Adipocyte (in vitro differentiated cells): ENCODE results near the gene WSB1.

Experiments
- DNase-seq: peaks from one replicate; pipeline ENCODE4 v3.0.0-alpha.2; 2015; ENCODE audit warnings: low read depth
- H3K27me3 ChIP-seq: replicated peaks from 2 replicates; pipeline ENCODE4 v1.7.0; 2013; ENCODE audit warnings: mild to moderate bottlenecking, low read length, moderate library complexity; ENCODE audit not compliant: control insufficient read depth, insufficient read depth
- H3K36me3 ChIP-seq: 2 replicates; pipeline ENCODE4 v1.7.0; 2013; ENCODE audit warnings: low read length, mild to moderate bottlenecking, moderate library complexity; ENCODE audit not compliant: control insufficient read depth, insufficient read depth, severe bottlenecking
- H3K4me1 ChIP-seq: 2 replicates; pipeline ENCODE4 v1.7.0; 2013; ENCODE audit warnings: mild to moderate bottlenecking, low read length, moderate library complexity; ENCODE audit not compliant: control insufficient read depth, insufficient read depth
- H3K4me3 ChIP-seq: 2 replicates; pipeline ENCODE4 v1.7.0; 2013; ENCODE audit warnings: mild to moderate bottlenecking, low read length, moderate library complexity
- H3K9ac ChIP-seq: 2 replicates; pipeline ENCODE4 v1.7.0; 2013; ENCODE audit warnings: mild to moderate bottlenecking, low read length, moderate library complexity
- H3K9me3 ChIP-seq: 2 replicates; pipeline ENCODE4 v1.7.0; 2013; ENCODE audit warnings: mild to moderate bottlenecking, low read length, moderate library complexity; ENCODE audit not compliant: control insufficient read depth

The WSB1 gene

DNA sequence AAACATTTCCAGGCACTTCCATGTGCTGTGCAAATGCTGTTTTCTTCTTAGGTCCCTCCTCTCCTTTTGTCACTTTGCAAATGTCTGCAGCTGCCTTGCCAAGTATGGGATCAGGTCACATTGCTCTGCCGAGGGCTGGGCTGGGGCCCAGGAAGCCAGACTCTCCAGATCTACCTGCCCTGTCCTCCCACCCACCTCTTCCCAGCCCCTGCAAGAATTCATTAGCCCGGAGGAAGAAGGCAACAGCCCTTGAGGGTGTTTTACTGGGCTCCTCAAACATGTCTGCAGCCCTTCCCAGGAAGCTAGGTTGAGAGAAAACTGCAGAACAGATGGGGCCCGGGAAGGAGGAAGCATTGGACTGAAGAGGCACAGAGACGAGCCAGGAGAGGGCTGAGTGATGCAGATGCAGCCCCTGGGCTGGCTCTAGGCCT is 47.1 kb downstream of the WSB1 start:
- no peaks in the 10 kb centered on the region for H3K36me3 ChIP-seq

DNA sequence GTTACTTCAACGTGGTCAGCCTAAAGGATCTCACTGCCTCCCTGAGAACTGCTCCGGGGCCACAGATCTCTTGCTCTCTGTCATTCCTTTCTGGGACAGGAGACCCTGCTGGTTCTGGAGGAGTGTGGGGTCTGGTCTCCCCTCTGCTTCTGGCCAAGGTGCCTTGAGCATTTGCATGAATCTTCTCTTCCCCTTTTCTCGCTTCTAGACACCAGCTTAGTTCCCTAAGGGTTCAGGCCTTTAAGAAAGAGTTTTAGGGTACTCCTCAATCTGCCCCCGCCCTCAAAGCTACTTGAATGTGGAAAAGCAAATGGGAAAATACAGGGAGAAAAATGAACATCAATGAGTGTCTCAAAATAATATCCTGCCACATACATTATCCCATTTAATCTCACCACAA is 48.1 kb downstream of the WSB1 start:
- no peak for DNase-seq
- H3K9me3 ChIP-seq = no peaks in the 10 kb centered on the region
- no peak overlapping the region for H3K9ac ChIP-seq
- no peaks in the 10 kb centered on the region for H3K27me3 ChIP-seq
- no peaks in the 10 kb centered on the region for H3K36me3 ChIP-seq
- no peak overlapping the region for H3K4me3 ChIP-seq
- peaks cover 6% of the 10 kb centered on the region for H3K4me1 ChIP-seq

More for the DNA sequence above, 47.1 kb downstream of the WSB1 start:
- H3K9ac ChIP-seq = no peak overlapping the region
- peaks cover 6% of the 10 kb centered on the region for H3K4me1 ChIP-seq
- H3K27me3 ChIP-seq = no peaks in the 10 kb centered on the region
- no peaks in the 10 kb centered on the region for H3K9me3 ChIP-seq
- H3K4me3 ChIP-seq = no peak overlapping the region
- DNase-seq = no peak

DNA sequence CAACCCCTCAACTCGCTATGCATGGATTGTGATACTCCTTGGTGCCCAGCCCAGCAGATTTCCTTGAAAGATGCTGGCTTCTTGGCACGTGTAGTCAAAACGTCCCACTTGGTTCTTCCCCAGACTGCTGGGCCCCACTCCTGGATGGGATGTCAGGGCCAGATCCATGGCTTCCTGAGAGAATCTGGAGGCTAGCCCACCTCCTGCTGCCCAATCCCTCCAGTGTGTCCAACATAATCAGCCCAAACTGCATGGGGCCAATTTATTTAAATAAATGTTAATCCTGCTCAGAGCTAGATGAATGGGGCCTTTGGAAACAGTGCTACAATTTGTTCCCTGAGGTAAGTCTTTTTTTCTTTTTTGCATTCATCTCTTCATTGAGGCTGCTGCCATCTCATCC is 49.4 kb downstream of the WSB1 start:
- Histone ChIP-seq H3K4me3 (no peak overlapping the region), H3K36me3 (no peaks in the 10 kb centered on the region), H3K9ac (no peak overlapping the region), H3K9me3 (no peaks in the 10 kb centered on the region), H3K27me3 (no peaks in the 10 kb centered on the region), H3K4me1 (peaks cover 6% of the 10 kb centered on the region)
- no peak for DNase-seq

DNA sequence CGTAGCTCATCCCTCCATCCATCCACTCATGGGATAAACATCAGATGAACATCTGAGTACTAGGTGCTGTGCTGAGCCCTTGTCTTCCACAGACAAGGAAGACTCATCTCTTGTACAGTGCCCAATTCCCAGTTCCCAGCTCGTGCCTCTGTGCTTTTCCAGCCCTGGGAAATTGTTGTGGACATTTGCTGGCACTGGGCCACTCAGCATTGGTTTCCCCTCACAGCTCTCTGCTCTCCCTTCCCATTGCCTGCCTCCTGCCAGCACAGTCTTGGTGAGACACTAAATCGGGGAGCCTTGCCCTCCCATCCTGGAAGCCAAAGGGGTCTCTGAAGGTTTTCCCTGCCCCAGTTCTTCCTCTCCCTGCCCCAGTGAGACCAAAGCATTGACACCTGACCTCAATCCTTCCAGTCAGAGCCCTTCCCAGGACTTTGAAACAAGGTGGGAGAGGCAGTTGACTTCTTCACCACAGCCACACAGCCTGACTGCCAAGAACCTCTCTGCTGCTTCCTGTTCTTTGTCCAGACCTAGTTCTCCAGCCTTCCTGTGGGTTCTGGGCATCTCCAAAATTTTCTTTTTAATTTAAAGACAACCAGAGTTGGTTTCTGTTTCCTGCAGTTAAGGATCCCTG is 50.2 kb downstream of the WSB1 start:
- Histone ChIP-seq H3K4me1 (peaks cover 6% of the 10 kb centered on the region), H3K9ac (no peak overlapping the region), H3K4me3 (no peak overlapping the region), H3K9me3 (no peaks in the 10 kb centered on the region), H3K27me3 (no peaks in the 10 kb centered on the region), H3K36me3 (no peaks in the 10 kb centered on the region)
- DNase-seq = no peak

DNA sequence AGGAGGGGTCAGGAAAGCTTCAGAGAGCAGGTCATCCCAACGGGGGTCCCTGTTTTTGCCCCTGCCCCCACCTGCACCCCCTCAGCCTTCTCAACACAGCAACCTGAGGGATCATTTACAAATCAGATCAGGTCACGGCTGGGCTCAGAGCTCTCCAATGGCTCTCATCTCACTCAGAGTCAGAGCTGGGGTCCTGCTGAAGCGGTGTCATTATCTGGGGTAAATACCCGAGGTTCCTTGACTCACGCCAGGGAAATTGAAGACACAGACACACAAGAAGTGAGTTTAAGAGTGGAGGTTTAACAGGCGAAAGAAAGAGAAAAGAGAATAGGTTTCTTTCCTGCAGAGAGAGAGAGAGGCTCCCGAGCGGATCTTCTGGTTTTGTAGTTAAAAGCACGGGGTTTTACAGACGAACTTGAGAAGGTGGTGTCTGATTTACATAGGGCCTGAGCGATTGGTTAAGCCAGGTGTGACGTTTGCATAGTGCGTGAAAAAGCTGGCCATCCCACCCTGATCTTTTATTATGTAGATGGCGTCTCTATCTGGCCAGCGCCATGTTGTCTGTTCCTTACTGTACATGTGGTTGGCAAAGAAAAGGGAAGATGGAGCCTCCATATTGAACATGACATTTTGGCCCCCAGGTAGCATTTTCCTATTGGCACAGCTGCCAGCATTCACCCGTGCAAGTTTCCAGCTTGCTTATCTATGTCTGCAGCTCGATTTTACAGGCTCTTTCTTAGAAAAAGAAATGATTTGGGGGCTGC is 51.4 kb downstream of the WSB1 start:
- no peaks in the 10 kb centered on the region for H3K27me3 ChIP-seq
- no peaks in the 10 kb centered on the region for H3K9me3 ChIP-seq
- H3K4me3 ChIP-seq = no peak overlapping the region
- DNase-seq = no peak
- H3K4me1 ChIP-seq = peaks cover 6% of the 10 kb centered on the region
- H3K36me3 ChIP-seq = no peaks in the 10 kb centered on the region
- no peak overlapping the region for H3K9ac ChIP-seq

DNA sequence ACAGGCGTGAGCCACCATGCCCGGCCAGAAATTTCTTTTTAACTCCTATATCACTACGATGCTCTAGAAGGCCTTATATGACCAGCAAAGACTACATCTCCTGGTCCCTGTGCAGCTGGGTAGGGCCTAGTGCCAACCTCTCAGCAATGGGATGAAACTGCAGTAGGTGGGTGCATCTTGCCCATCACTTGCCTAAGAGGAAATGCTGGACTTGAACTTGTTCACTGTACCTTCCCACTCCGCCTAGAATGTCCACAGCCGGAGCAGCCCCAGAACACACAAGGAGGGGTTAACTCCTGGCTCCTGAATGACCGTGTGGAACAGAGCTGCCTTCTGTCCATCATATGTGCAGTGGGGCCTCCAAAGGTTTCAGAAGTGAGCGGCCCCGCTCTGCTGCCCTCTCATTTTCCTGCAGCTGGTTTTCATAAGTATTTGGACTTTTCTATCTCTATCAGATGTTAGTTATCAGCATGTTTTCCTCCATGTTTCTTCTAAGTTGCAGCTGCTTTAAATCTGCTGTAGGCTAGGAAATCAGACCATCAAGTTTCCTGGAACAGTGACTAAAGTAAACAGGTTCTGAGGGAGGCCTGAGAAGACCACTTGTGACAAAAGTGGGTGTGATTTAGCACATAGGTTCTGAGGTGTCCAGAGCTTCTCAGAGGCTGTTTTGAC is 52.5 kb downstream of the WSB1 start:
- no peak overlapping the region for H3K4me3 ChIP-seq
- no peaks in the 10 kb centered on the region for H3K9me3 ChIP-seq
- no peak overlapping the region for H3K9ac ChIP-seq
- H3K4me1 ChIP-seq = no peaks in the 10 kb centered on the region
- peak; percentile 17 for DNase-seq
- no peaks in the 10 kb centered on the region for H3K27me3 ChIP-seq
- no peaks in the 10 kb centered on the region for H3K36me3 ChIP-seq

- Histone ChIP-seq H3K27me3 (no peaks in the 10 kb centered on the region), H3K4me3 (no peak overlapping the region), H3K9me3 (no peaks in the 10 kb centered on the region), H3K9ac (no peak overlapping the region), H3K36me3 (no peaks in the 10 kb centered on the region), H3K4me1 (peaks cover 4% of the 10 kb centered on the region)
- no peak for DNase-seq
Measured at GRCh38 chr17:27348196-27348595, 54.3 kb downstream of the WSB1 start.

DNA sequence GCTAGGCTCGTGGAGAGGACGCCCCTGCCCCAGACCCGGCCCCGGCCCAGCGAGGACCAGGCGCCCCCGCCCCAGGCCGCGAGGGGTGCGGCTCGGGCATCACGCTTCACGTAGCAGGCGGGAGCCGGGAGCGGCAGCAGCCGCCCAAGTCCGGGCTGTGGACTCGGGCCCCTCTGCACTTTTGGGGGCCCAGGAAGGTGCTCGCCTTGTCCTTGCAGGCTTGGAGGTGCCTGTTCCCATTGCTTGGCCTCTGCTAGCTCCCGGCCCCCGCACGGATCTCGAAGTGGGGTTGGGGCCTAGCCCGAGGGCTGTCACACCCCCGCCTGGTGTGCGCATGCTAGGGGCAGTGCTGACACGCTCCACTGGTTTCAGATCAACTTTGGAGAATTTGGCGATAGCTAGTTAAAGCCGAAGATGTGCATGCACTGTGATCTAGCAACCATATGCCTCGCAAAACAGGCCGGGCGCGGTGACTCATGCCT is 55.7 kb downstream of the WSB1 start:
- H3K4me3 ChIP-seq = no peak overlapping the region
- DNase-seq = peak; percentile 70
- no peaks in the 10 kb centered on the region for H3K27me3 ChIP-seq

GRCh38 chr17:27351759-27352158 is 57.8 kb downstream of the WSB1 start:
- peak; percentile 61 for DNase-seq
- Histone ChIP-seq H3K4me1 (peaks cover 10% of the 10 kb centered on the region), H3K9ac (no peak overlapping the region), H3K36me3 (no peaks in the 10 kb centered on the region), H3K9me3 (no peaks in the 10 kb centered on the region), H3K27me3 (no peaks in the 10 kb centered on the region), H3K4me3 (no peak overlapping the region)

More for the DNA sequence above, 55.7 kb downstream of the WSB1 start:
- H3K9me3 ChIP-seq = no peaks in the 10 kb centered on the region
- H3K36me3 ChIP-seq = no peaks in the 10 kb centered on the region
- no peak overlapping the region for H3K9ac ChIP-seq
- H3K4me1 ChIP-seq = peaks cover 10% of the 10 kb centered on the region

- Histone ChIP-seq H3K36me3 (no peaks in the 10 kb centered on the region), H3K4me3 (peak overlapping the region; percentile 73), H3K9ac (peak overlapping the region; percentile 72), H3K9me3 (no peaks in the 10 kb centered on the region), H3K27me3 (no peaks in the 10 kb centered on the region), H3K4me1 (peaks cover 10% of the 10 kb centered on the region)
- DNase-seq = peak; percentile 9
Measured at GRCh38 chr17:27352448-27353032, 58.6 kb downstream of the WSB1 start.

DNA sequence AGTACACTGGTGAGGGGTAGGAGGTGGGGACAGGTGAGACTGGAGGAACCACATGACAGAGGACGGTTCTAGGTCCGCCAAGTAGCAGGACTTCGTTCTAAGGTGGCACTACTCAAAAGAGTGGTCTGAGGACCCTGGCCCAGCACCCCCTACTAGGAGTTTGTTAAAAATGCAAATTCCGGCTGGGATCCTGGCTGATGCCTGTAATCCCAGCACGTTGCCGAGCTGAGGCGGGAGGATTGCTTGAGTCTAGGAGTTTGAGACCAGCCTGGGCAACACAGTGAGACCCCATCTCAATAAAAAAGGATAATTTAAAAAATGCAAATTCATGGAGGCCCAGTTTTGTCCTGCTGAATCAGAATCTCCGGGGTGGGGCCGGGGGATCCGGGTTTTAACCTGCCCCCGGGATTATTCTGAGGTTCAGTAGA is 59.1 kb downstream of the WSB1 start:
- peak overlapping the region; percentile 73 for H3K4me3 ChIP-seq
- peaks cover 10% of the 10 kb centered on the region for H3K4me1 ChIP-seq
- no peaks in the 10 kb centered on the region for H3K36me3 ChIP-seq
- no peaks in the 10 kb centered on the region for H3K9me3 ChIP-seq
- no peaks in the 10 kb centered on the region for H3K27me3 ChIP-seq
- DNase-seq = no peak
- H3K9ac ChIP-seq = peak overlapping the region; percentile 72
